GM12878 (cell line): Measurements from ENCODE around the gene TNFAIP3.

ENCODE experiments used
- BACH1 ChIP-seq: fragments of 450-650 bp; IDR thresholded peaks from 2 replicates; pipeline ENCODE4 v1.6.1; 2017; ENCODE audit warnings: mild to moderate bottlenecking, borderline replicate concordance
- CREM ChIP-seq: IDR thresholded peaks from 2 replicates; pipeline ENCODE4 v1.6.1; 2014; ENCODE audit warnings: antibody characterized with exemption, low read depth
- CTCF ChIP-seq, 3 experiments: IDR thresholded peaks in 2 of 3; conservative IDR thresholded peaks in 1 of 3; 2 replicates each; pipeline ENCODE4 v1.5.1; 2011; ENCODE audit warnings: low read depth in 3 of 3, low read length in 3 of 3, mild to moderate bottlenecking in 3 of 3, control low read depth in 2 of 3, moderate library complexity in 2 of 3, inconsistent platforms in 1 of 3, mixed read lengths in 1 of 3; ENCODE audit not compliant: control insufficient read depth in 2 of 3, insufficient read depth in 1 of 3; ENCODE audit errors: extremely low read depth in 1 of 3
- ESRRA ChIP-seq: IDR thresholded peaks from 2 replicates; pipeline ENCODE4 v1.6.1; 2012; ENCODE audit warnings: mild to moderate bottlenecking, low read length, improper control_type of control experiment
- MEF2B ChIP-seq: fragments of 450-650 bp; IDR thresholded peaks from 2 replicates; pipeline ENCODE4 v1.6.1; 2018; ENCODE audit warnings: mild to moderate bottlenecking, moderate library complexity; ENCODE audit not compliant: partially characterized antibody, poor library complexity, severe bottlenecking
- MYC ChIP-seq: IDR thresholded peaks from 2 replicates; pipeline ENCODE4 v1.6.1; 2011; ENCODE audit warnings: mild to moderate bottlenecking, low read length, moderate library complexity, inconsistent platforms; ENCODE audit not compliant: insufficient read depth, insufficient replicate concordance, insufficient read length, severe bottlenecking
- RAD21 ChIP-seq: IDR thresholded peaks from 2 replicates; pipeline ENCODE4 v1.6.1; 2011; ENCODE audit warnings: mild to moderate bottlenecking, low read depth, low read length, moderate library complexity; ENCODE audit not compliant: insufficient read depth
- SKIL ChIP-seq: fragments of 450-650 bp; IDR thresholded peaks from 2 replicates; pipeline ENCODE4 v1.6.1; 2017; ENCODE audit warnings: mild to moderate bottlenecking, low read depth, inconsistent platforms; ENCODE audit not compliant: poor library complexity, severe bottlenecking
- SRF ChIP-seq, 2 experiments: IDR thresholded peaks; 2 replicates each; pipeline ENCODE4 v1.6.1; 2011; ENCODE audit warnings: low read depth in 2 of 2, low read length in 2 of 2, mild to moderate bottlenecking in 1 of 2, moderate library complexity in 1 of 2
- TAF1 ChIP-seq: IDR thresholded peaks from 2 replicates; pipeline ENCODE4 v1.6.1; 2011; ENCODE audit warnings: mild to moderate bottlenecking, low read depth, low read length, borderline replicate concordance
- YBX1 ChIP-seq: fragments of 450-650 bp; IDR thresholded peaks from 2 replicates; pipeline ENCODE4 v1.6.1; 2016; ENCODE audit warnings: antibody characterized with exemption
- ZBTB11 ChIP-seq: fragments of 450-650 bp; formaldehyde crosslinking; IDR thresholded peaks from 2 replicates; pipeline ENCODE4 v1.5.0; 2022; ENCODE audit warnings: mild to moderate bottlenecking, missing genetic modification characterization
- TF ChIP-seq, protein P1 (sequence below): fragments of 450-650 bp; IDR thresholded peaks from 2 replicates; pipeline ENCODE4 v1.6.1; 2017; ENCODE audit warnings: mild to moderate bottlenecking
- TF ChIP-seq, protein P2 (sequence below): IDR thresholded peaks from 2 replicates; pipeline ENCODE4 v1.6.1; 2011; ENCODE audit warnings: low read depth, low read length, improper control_type of control experiment, borderline replicate concordance

DNA sequence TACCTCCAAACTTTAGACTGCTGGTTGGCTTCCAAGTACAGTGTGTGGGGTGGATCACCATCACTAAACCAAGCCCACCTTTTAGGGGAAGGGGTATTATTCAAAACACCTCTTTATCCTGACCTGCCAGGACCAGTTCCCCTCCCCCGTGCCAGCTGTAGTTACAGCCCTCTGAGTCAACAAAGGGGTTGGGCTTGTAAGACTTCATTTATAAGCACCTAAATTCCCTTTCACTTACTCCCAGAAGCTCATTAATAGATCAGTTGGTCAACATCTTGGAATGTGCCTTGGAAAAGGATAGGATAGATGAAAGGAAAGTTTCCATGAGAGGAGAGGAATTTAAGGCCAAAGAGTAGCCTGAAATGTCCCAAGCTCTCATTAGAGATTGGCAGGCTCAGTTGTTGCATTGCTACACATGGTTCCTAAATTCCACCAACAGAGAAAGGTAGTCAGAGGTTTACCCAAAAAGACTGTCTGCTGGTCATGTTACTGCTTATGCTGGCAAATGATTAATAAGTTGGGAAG is 59.2 kb downstream of the TNFAIP3 start:
- no peak for TF ChIP-seq CREM
- no peak for TF ChIP-seq BACH1
- no peak for TF ChIP-seq MYC
- TF ChIP-seq, protein P1, sequence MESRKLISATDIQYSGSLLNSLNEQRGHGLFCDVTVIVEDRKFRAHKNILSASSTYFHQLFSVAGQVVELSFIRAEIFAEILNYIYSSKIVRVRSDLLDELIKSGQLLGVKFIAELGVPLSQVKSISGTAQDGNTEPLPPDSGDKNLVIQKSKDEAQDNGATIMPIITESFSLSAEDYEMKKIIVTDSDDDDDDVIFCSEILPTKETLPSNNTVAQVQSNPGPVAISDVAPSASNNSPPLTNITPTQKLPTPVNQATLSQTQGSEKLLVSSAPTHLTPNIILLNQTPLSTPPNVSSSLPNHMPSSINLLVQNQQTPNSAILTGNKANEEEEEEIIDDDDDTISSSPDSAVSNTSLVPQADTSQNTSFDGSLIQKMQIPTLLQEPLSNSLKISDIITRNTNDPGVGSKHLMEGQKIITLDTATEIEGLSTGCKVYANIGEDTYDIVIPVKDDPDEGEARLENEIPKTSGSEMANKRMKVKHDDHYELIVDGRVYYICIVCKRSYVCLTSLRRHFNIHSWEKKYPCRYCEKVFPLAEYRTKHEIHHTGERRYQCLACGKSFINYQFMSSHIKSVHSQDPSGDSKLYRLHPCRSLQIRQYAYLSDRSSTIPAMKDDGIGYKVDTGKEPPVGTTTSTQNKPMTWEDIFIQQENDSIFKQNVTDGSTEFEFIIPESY: no peak
- no peak for TF ChIP-seq MEF2B
- TF ChIP-seq ESRRA: no peak
- no peak for TF ChIP-seq ZBTB11 (CRISPR knock-in tag)
- TF ChIP-seq RAD21: no peak
- TF ChIP-seq TAF1: no peak
- TF ChIP-seq YBX1: no peak
- TF ChIP-seq SKIL: no peak
- TF ChIP-seq, protein P2, sequence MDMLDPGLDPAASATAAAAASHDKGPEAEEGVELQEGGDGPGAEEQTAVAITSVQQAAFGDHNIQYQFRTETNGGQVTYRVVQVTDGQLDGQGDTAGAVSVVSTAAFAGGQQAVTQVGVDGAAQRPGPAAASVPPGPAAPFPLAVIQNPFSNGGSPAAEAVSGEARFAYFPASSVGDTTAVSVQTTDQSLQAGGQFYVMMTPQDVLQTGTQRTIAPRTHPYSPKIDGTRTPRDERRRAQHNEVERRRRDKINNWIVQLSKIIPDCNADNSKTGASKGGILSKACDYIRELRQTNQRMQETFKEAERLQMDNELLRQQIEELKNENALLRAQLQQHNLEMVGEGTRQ: no peak
- TF ChIP-seq SRF (IDR thresholded peaks at IDR 0.05; ENCODE audit: low read depth in 2 of 2, low read length in 2 of 2): no peak
- no peak for TF ChIP-seq CTCF (IDR thresholded peaks at IDR 0.05 in 2 of 3, conservative IDR thresholded peaks at IDR 0.05 in 1 of 3; ENCODE audit: control insufficient read depth in 2 of 3, extremely low read depth in 1 of 3, insufficient read depth in 1 of 3, low read depth in 3 of 3, low read length in 3 of 3)
